ENCODE results near the gene ATE1.

ATE1 gene

GRCh38 chr10:121862042-121862441 lies 65.8 kb downstream of the ATE1 start:
- DNase-seq (ENCODE audit: extremely low spot score), result no peak
- CTCF ChIA-PET, result interaction anchor here (0.7 kb wide), 1 partner anchor 30 kb away, joined by 4 read pairs; no protein-coding TSS in a partner anchor
- POLR2A ChIA-PET, result interaction anchor here (0.8 kb wide), 1 partner anchor 66 kb away, joined by 3 read pairs; the partner anchor contains the start of gene ATE1
- TF ChIP-seq SUZ12 (IDR thresholded peaks at IDR 0.05) (no peak), SP1 (IDR thresholded peaks at IDR 0.05) (no peak), FOXK2 (IDR thresholded peaks at IDR 0.05) (no peak), L3MBTL2 (conservative IDR thresholded peaks at IDR 0.05) (no peak), NFRKB (IDR thresholded peaks at IDR 0.05) (no peak), ARNT (IDR thresholded peaks at IDR 0.05) (no peak), ZNF384 (IDR thresholded peaks at IDR 0.05) (no peak), FOXM1 (IDR thresholded peaks at IDR 0.05; ENCODE audit: borderline replicate concordance) (no peak), HDGF (IDR thresholded peaks at IDR 0.05; ENCODE audit: borderline replicate concordance) (no peak), BHLHE40 (IDR thresholded peaks at IDR 0.05; ENCODE audit: borderline replicate concordance) (no peak), CTBP1 (IDR thresholded peaks at IDR 0.05; ENCODE audit: borderline replicate concordance) (no peak), ELF4 (IDR thresholded peaks at IDR 0.05) (no peak), TARDBP (IDR thresholded peaks at IDR 0.05) (no peak)

- TF ChIP-seq CTBP1 (IDR thresholded peaks at IDR 0.05; ENCODE audit: borderline replicate concordance) (no peak), L3MBTL2 (conservative IDR thresholded peaks at IDR 0.05) (no peak), ELF4 (IDR thresholded peaks at IDR 0.05) (no peak), FOXK2 (IDR thresholded peaks at IDR 0.05) (no peak), SUZ12 (IDR thresholded peaks at IDR 0.05) (no peak), ARNT (IDR thresholded peaks at IDR 0.05) (no peak), FOXM1 (IDR thresholded peaks at IDR 0.05; ENCODE audit: borderline replicate concordance) (no peak), BHLHE40 (IDR thresholded peaks at IDR 0.05; ENCODE audit: borderline replicate concordance) (no peak), TARDBP (IDR thresholded peaks at IDR 0.05) (no peak), NFRKB (IDR thresholded peaks at IDR 0.05) (no peak), HDGF (IDR thresholded peaks at IDR 0.05; ENCODE audit: borderline replicate concordance) (no peak), FOXA1 (IDR thresholded peaks at IDR 0.05) (no peak), SP1 (IDR thresholded peaks at IDR 0.05) (no peak), ZNF384 (IDR thresholded peaks at IDR 0.05) (no peak), PKNOX1 (IDR thresholded peaks at IDR 0.05) (no peak), LEF1 (IDR thresholded peaks at IDR 0.05; ENCODE audit: borderline replicate concordance) (no peak)
- POLR2A ChIA-PET, result no interaction called here
- CTCF ChIA-PET, result no interaction called here
- no peak for DNase-seq (ENCODE audit: extremely low spot score)
These were observed 67.0 kb downstream of the ATE1 start for GRCh38 chr10:121860810-121861209.

GRCh38 chr10:121854809-121855445 lies 72.9 kb downstream of the ATE1 start:
- CTCF ChIA-PET, result interaction anchor here (0.9 kb wide), 1 partner anchor 42 kb away, joined by 3 read pairs; no protein-coding TSS in a partner anchor
- no peak for DNase-seq (ENCODE audit: extremely low spot score)
- TF ChIP-seq CTBP1 (IDR thresholded peaks at IDR 0.05; ENCODE audit: borderline replicate concordance), result no peak
- no peak for TF ChIP-seq ELF4 (IDR thresholded peaks at IDR 0.05)
- no peak for TF ChIP-seq FOXK2 (IDR thresholded peaks at IDR 0.05)
- TF ChIP-seq LEF1 (IDR thresholded peaks at IDR 0.05; ENCODE audit: borderline replicate concordance), result no peak
- TF ChIP-seq PKNOX1 (IDR thresholded peaks at IDR 0.05), result no peak
- no peak for TF ChIP-seq ZNF384 (IDR thresholded peaks at IDR 0.05)
- no peak for TF ChIP-seq SUZ12 (IDR thresholded peaks at IDR 0.05)
- TF ChIP-seq TARDBP (IDR thresholded peaks at IDR 0.05), result no peak
- no peak for TF ChIP-seq NFRKB (IDR thresholded peaks at IDR 0.05)
- TF ChIP-seq SP1 (IDR thresholded peaks at IDR 0.05), result no peak
- TF ChIP-seq FOXA1 (IDR thresholded peaks at IDR 0.05), result no peak
- no peak for TF ChIP-seq L3MBTL2 (conservative IDR thresholded peaks at IDR 0.05)
- POLR2A ChIA-PET, result no interaction called here

- CTCF ChIA-PET, result no interaction called here
- TF ChIP-seq ARNT (IDR thresholded peaks at IDR 0.05) (no peak), SUZ12 (IDR thresholded peaks at IDR 0.05) (no peak), NFRKB (IDR thresholded peaks at IDR 0.05) (no peak), PKNOX1 (IDR thresholded peaks at IDR 0.05) (no peak), SP1 (IDR thresholded peaks at IDR 0.05) (no peak), HDGF (IDR thresholded peaks at IDR 0.05; ENCODE audit: borderline replicate concordance) (no peak), FOXK2 (IDR thresholded peaks at IDR 0.05) (no peak), TARDBP (IDR thresholded peaks at IDR 0.05) (no peak), LEF1 (IDR thresholded peaks at IDR 0.05; ENCODE audit: borderline replicate concordance) (no peak), FOXA1 (IDR thresholded peaks at IDR 0.05) (no peak)
- DNase-seq (ENCODE audit: extremely low spot score), result no peak
- POLR2A ChIA-PET, result no interaction called here
These were observed 73.9 kb downstream of the ATE1 start for GRCh38 chr10:121853950-121854349.

GRCh38 chr10:121851786-121852185 lies 76.0 kb downstream of the ATE1 start:
- no peak for DNase-seq (ENCODE audit: extremely low spot score)
- TF ChIP-seq FOXK2 (IDR thresholded peaks at IDR 0.05), result no peak
- TF ChIP-seq ZNF384 (IDR thresholded peaks at IDR 0.05), result no peak
- no peak for TF ChIP-seq SUZ12 (IDR thresholded peaks at IDR 0.05)
- TF ChIP-seq L3MBTL2 (conservative IDR thresholded peaks at IDR 0.05), result no peak
- no peak for TF ChIP-seq ELF4 (IDR thresholded peaks at IDR 0.05)
- TF ChIP-seq FOXM1 (IDR thresholded peaks at IDR 0.05; ENCODE audit: borderline replicate concordance), result no peak
- no peak for TF ChIP-seq FOXA1 (IDR thresholded peaks at IDR 0.05)
- no peak for TF ChIP-seq HDGF (IDR thresholded peaks at IDR 0.05; ENCODE audit: borderline replicate concordance)
- no peak; the same call in 1 of the 2 replicates for TF ChIP-seq PKNOX1 (IDR thresholded peaks at IDR 0.05)
- no peak for TF ChIP-seq BHLHE40 (IDR thresholded peaks at IDR 0.05; ENCODE audit: borderline replicate concordance)
- TF ChIP-seq ARNT (IDR thresholded peaks at IDR 0.05), result no peak
- no peak for TF ChIP-seq TARDBP (IDR thresholded peaks at IDR 0.05)
- TF ChIP-seq LEF1 (IDR thresholded peaks at IDR 0.05; ENCODE audit: borderline replicate concordance), result no peak
- no peak for TF ChIP-seq CTBP1 (IDR thresholded peaks at IDR 0.05; ENCODE audit: borderline replicate concordance)
- TF ChIP-seq SP1 (IDR thresholded peaks at IDR 0.05), result no peak
- ChIA-PET CTCF (interaction anchor here (0.7 kb wide), 1 partner anchor 49 kb away, joined by 3 read pairs; no protein-coding TSS in a partner anchor), POLR2A (no interaction called here)

Data from HEK293T (cell line).